HPDE6-E6E7 (cell line): ENCODE measurements around the gene POU5F2.

Experiments used
- DNase-seq: peaks from one replicate; pipeline ENCODE4 v3.0.0; 2011; ENCODE audit warnings: missing footprints; ENCODE audit errors: extremely low spot score

Gene POU5F2

GRCh38 chr5:93716453-93716852 is 24.9 kb downstream of the POU5F2 start:
- DNase-seq, result no peak

- DNase-seq, result no peak
Measured at GRCh38 chr5:93715761-93716160, 25.6 kb downstream of the POU5F2 start.

GRCh38 chr5:93715327-93715726 is 26.1 kb downstream of the POU5F2 start:
- DNase-seq, result no peak

- DNase-seq, result no peak
Measured at GRCh38 chr5:93708442-93708841, 33.0 kb downstream of the POU5F2 start.

GRCh38 chr5:93705896-93706295 is 35.5 kb downstream of the POU5F2 start:
- no peak for DNase-seq

GRCh38 chr5:93704996-93705395 is 36.4 kb downstream of the POU5F2 start:
- no peak for DNase-seq

- DNase-seq, result no peak
Measured at GRCh38 chr5:93691997-93692396, 49.4 kb downstream of the POU5F2 start.
